Suprapubic skin (tissue), 4 donors: ENCODE measurements around the gene MRPS14.

Experiments
- POLR2A ChIP-seq, 2 donors: fragments of 450-650 bp; IDR thresholded peaks; one replicate each; pipeline ENCODE4 v1.6.1; 2017; ENCODE audit warnings: antibody characterized with exemption in 2 of 2, mild to moderate bottlenecking in 2 of 2, moderate library complexity in 2 of 2
- POLR2AphosphoS5 ChIP-seq, 3 donors: sonication (generic); formaldehyde crosslinking; IDR thresholded peaks; one replicate each; pipeline ENCODE4 v1.6.1; 2017; ENCODE audit warnings: antibody characterized with exemption in 3 of 3

GRCh38 chr1:174982971-174983689, 40.1 kb downstream of the MRPS14 start:
- no peak for TF ChIP-seq POLR2A (IDR thresholded peaks at IDR 0.05)
- TF ChIP-seq POLR2AphosphoS5 (IDR thresholded peaks at IDR 0.05), result no peak
